Hepatocyte (in vitro differentiated cells): ENCODE data around the gene ENPP1.

Experiments used
- EZH2phosphoT487 ChIP-seq: fragments of 200-600 bp; sonication (generic); IDR thresholded peaks from one replicate; pipeline ENCODE4 v1.6.1; 2018; ENCODE audit warnings: antibody characterized with exemption, mild to moderate bottlenecking, low read depth, moderate library complexity; ENCODE audit not compliant: unreplicated experiment, severe bottlenecking
- TF ChIP-seq, protein P1 (sequence below): fragments of 200-600 bp; sonication (generic); IDR thresholded peaks from 2 replicates; pipeline ENCODE4 v1.5.1; 2016; ENCODE audit warnings: antibody characterized with exemption, mild to moderate bottlenecking; ENCODE audit not compliant: poor library complexity

DNA sequence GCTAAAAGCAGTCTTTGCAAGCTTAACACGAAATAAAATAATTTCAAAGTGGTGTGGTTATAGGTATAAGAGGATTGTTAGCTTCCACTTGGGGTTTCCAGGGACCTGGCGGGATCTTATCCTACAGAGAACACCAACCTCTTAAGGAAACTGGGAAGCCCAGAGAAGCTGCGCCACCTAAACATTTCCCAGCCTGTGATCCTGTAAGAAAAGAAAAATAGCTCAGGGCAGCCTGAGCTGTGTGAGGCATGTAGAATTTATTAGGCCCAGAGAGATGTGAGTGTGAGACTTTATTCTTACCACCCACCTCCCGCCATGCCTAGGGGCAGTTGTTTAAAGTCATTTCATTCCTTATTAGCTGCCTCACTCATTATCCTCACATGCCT, 89.2 kb downstream of the ENPP1 start:
- TF ChIP-seq, protein P1, sequence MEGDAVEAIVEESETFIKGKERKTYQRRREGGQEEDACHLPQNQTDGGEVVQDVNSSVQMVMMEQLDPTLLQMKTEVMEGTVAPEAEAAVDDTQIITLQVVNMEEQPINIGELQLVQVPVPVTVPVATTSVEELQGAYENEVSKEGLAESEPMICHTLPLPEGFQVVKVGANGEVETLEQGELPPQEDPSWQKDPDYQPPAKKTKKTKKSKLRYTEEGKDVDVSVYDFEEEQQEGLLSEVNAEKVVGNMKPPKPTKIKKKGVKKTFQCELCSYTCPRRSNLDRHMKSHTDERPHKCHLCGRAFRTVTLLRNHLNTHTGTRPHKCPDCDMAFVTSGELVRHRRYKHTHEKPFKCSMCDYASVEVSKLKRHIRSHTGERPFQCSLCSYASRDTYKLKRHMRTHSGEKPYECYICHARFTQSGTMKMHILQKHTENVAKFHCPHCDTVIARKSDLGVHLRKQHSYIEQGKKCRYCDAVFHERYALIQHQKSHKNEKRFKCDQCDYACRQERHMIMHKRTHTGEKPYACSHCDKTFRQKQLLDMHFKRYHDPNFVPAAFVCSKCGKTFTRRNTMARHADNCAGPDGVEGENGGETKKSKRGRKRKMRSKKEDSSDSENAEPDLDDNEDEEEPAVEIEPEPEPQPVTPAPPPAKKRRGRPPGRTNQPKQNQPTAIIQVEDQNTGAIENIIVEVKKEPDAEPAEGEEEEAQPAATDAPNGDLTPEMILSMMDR: no peak
- no peak for TF ChIP-seq EZH2phosphoT487
